A673 (cell line): ENCODE data around the gene SPON2. TPM values are rescaled to one million over a fixed set of nuclear protein-coding genes. Genes with fewer than 3 reads are reported as not detected.

ENCODE experiments used
- BruUV-seq: library from RNA; stranded (reverse); fragments of 400-500 nt; replicated peaks from 2 replicates; lab custom pipeline; 2021; lab: Mats Ljungman, UMichigan
- CTCF ChIA-PET: fragments of 300-600 bp; sonication (Branson Sonifier 250); formaldehyde crosslinking; loops from one replicate; lab custom pipeline; 2022; ENCODE audit warnings: antibody characterized with exemption; lab: Charles Lee
- POLR2A ChIA-PET: fragments of 300-600 bp; sonication (Branson Sonifier 250); formaldehyde crosslinking; loops from one replicate; lab custom pipeline; 2022; ENCODE audit warnings: antibody characterized with exemption; ENCODE audit not compliant: low non-redundant PET; lab: Charles Lee
- DNase-seq: peaks from one replicate; pipeline ENCODE4 v3.0.0-alpha.2; 2015; ENCODE audit warnings: low spot score
- H3K27ac ChIP-seq: fragments of 200-600 bp; sonication (generic); 2 replicates; pipeline ENCODE4 v1.5.1; 2016; ENCODE audit warnings: mixed run types, low read depth, mild to moderate bottlenecking, mixed read lengths, antibody characterized with exemption, low read length; ENCODE audit not compliant: poor library complexity, severe bottlenecking
- H3K27me3 ChIP-seq: fragments of 200-600 bp; sonication (generic); replicated peaks from 2 replicates; pipeline ENCODE4 v1.6.1; 2017; ENCODE audit warnings: mixed run types, low read depth, mild to moderate bottlenecking, mixed read lengths, antibody characterized with exemption, low read length; ENCODE audit not compliant: insufficient read depth, poor library complexity
- H3K36me3 ChIP-seq: fragments of 200-600 bp; sonication (generic); 2 replicates; pipeline ENCODE4 v1.6.1; 2016; ENCODE audit warnings: mixed run types, mild to moderate bottlenecking, mixed read lengths, antibody characterized with exemption, low read length; ENCODE audit not compliant: insufficient read depth, poor library complexity, severe bottlenecking
- H3K4me1 ChIP-seq: fragments of 200-600 bp; sonication (generic); 2 replicates; pipeline ENCODE4 v1.6.1; 2017; ENCODE audit warnings: mixed run types, mild to moderate bottlenecking, mixed read lengths, antibody characterized with exemption, low read length; ENCODE audit not compliant: insufficient read depth, poor library complexity, severe bottlenecking
- H3K4me3 ChIP-seq: fragments of 200-600 bp; sonication (generic); 2 replicates; pipeline ENCODE4 v1.5.1; 2016; ENCODE audit warnings: low read depth, mixed run types, mild to moderate bottlenecking, mixed read lengths, low read length; ENCODE audit not compliant: poor library complexity, severe bottlenecking
- H3K9me3 ChIP-seq: fragments of 200-600 bp; sonication (generic); 2 replicates; pipeline ENCODE4 v1.6.1; 2016; ENCODE audit warnings: mixed run types, low read depth, mild to moderate bottlenecking, mixed read lengths, antibody characterized with exemption, low read length; ENCODE audit not compliant: poor library complexity, severe bottlenecking
- EZH2 ChIP-seq: fragments of 200-600 bp; sonication (generic); IDR thresholded peaks from 2 replicates; pipeline ENCODE4 v1.6.1; 2017; ENCODE audit warnings: borderline replicate concordance, low read depth, mild to moderate bottlenecking, mixed read lengths, antibody characterized with exemption, low read length; ENCODE audit not compliant: poor library complexity, severe bottlenecking
- intact Hi-C: fragments of 100-400 bp; cut with micrococcal nuclease; formaldehyde crosslinking; loops from one replicate; pipeline ENCODE4 v1.10.0; 2022; ENCODE audit not compliant: unreplicated experiment
- total RNA-seq: library from RNA; stranded (reverse); gene quantifications from 2 replicates; pipeline ENCODE4 v1.2.3, GENCODE V29; 2021
- TF ChIP-seq, protein P1 (sequence below): fragments of 300-800, 200-600 bp; sonication (generic); conservative IDR thresholded peaks from 2 replicates; pipeline ENCODE4 v1.5.1; 2017; ENCODE audit warnings: low read depth, mild to moderate bottlenecking, antibody characterized with exemption, low read length, moderate library complexity, mixed read lengths

SPON2 gene
- total RNA-seq, 1 experiment from 2014 or later, result 2.3 TPM

DNA sequence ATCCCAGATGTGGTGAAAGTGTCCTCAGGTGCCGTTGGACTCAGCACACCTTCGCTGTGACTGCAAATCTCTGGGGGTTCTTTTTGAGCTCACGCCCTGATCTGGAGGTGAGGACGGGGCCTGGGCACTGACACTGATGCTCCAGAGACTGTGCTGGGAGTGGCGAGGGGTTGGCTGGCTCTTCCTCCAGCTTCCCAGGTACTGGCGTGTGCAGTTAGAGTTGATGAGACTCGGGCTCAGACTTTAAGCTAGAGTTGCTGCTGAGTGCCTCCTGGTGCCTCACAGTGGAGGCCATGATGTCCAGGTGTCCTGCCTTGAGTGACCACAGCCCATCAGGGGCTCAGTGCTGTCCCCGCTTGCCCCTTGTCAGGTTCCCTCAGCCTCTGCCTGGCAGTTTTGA is 16.3 kb downstream of the SPON2 start:
- no peak overlapping the region for H3K4me3 ChIP-seq
- H3K27me3 ChIP-seq, result peaks cover 83% of the 10 kb centered on the region
- H3K27ac ChIP-seq, result no peak overlapping the region
- no peaks in the 10 kb centered on the region for H3K9me3 ChIP-seq
- DNase-seq, result no peak
- TF ChIP-seq EZH2, result no peak
- TF ChIP-seq, protein P1, sequence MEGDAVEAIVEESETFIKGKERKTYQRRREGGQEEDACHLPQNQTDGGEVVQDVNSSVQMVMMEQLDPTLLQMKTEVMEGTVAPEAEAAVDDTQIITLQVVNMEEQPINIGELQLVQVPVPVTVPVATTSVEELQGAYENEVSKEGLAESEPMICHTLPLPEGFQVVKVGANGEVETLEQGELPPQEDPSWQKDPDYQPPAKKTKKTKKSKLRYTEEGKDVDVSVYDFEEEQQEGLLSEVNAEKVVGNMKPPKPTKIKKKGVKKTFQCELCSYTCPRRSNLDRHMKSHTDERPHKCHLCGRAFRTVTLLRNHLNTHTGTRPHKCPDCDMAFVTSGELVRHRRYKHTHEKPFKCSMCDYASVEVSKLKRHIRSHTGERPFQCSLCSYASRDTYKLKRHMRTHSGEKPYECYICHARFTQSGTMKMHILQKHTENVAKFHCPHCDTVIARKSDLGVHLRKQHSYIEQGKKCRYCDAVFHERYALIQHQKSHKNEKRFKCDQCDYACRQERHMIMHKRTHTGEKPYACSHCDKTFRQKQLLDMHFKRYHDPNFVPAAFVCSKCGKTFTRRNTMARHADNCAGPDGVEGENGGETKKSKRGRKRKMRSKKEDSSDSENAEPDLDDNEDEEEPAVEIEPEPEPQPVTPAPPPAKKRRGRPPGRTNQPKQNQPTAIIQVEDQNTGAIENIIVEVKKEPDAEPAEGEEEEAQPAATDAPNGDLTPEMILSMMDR, result no peak
- intact Hi-C loops, result no loop called here
- H3K36me3 ChIP-seq, result peaks cover 2% of the 10 kb centered on the region
- BruUV-seq, result no TSS peak
- ChIA-PET POLR2A (interaction anchor here (0.6 kb wide), 1 partner anchor 10 kb away, joined by 3 read pairs; no protein-coding TSS in a partner anchor), CTCF (no interaction called here)
- H3K4me1 ChIP-seq, result no peaks in the 10 kb centered on the region

DNA sequence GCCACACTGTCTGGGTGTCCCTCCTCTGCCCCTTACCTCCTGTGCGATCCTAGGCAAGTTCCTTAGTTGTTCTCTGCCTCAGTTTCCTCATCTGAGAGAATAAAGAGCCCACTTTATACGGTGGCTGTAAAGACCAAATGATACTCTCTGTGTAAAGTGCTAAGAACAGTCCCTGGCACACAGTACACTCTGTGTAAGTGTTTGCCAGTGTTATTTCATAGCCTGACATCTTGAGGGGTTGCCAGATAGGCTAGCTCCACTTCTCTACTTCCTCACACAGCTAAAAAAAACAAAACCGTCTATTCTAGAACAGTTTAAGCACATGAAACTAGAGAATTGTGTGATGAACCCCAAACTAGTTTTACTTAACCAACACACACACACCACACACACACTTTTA is 17.1 kb downstream of the SPON2 start:
- no peak for TF ChIP-seq EZH2
- TF ChIP-seq, protein P1, result no peak
- Histone ChIP-seq H3K27ac (no peak overlapping the region), H3K4me3 (no peak overlapping the region), H3K27me3 (peaks cover 76% of the 10 kb centered on the region), H3K4me1 (no peaks in the 10 kb centered on the region), H3K36me3 (peaks cover 2% of the 10 kb centered on the region), H3K9me3 (no peaks in the 10 kb centered on the region)
- intact Hi-C loops, result no loop called here
- no peak for DNase-seq
- CTCF ChIA-PET, result no interaction called here
- BruUV-seq, result no TSS peak
- POLR2A ChIA-PET, result interaction anchor here (0.6 kb wide), 1 partner anchor 10 kb away, joined by 3 read pairs; no protein-coding TSS in a partner anchor

DNA sequence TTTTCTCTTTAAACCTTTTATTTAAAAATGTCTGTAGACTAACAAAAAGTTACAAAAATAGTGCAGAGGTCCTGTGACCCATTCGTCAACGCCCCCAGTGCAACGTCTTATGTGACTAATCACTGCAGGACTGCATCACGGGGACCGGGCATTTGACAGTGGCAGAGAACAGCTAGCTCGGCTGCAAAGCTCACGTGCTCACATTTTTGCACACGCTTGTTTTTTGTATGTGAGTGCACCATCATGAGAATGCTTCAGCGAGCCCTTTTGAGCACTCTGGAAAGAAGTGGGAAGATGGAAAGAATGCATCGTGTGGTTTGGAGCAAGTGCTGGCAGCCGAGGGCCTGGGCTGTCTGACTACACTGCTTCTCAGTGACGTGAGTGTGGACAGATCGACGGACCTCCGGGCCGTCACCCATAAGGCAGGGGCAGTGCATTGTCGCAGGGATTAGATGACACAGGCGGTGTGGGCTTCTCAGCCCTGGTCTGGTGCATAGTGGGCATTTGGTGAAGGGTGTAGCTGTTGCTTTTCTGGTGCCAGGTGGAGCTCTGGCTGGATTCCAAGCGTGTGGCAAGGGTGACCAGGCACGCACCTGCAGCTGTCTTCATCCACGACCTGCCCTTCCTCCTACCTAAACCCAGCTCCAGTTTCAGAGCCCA is 17.7 kb downstream of the SPON2 start:
- POLR2A ChIA-PET, result no interaction called here
- no peaks in the 10 kb centered on the region for H3K4me1 ChIP-seq
- no peak overlapping the region for H3K27ac ChIP-seq
- no peaks in the 10 kb centered on the region for H3K9me3 ChIP-seq
- TF ChIP-seq, protein P1, result no peak
- TF ChIP-seq EZH2, result no peak
- intact Hi-C loops, result no loop called here
- CTCF ChIA-PET, result no interaction called here
- DNase-seq, result no peak
- peaks cover 69% of the 10 kb centered on the region for H3K27me3 ChIP-seq
- no peak overlapping the region for H3K4me3 ChIP-seq
- peaks cover 2% of the 10 kb centered on the region for H3K36me3 ChIP-seq
- BruUV-seq, result no TSS peak
